Loucy (cell line): Measurements from ENCODE around the gene TAOK2.
"Not testable (repeated sequence)": the region's sequence is repeated elsewhere in the genome, so short reads cannot be mapped to it uniquely, and the experiment has no call there.

Experiments used
- H2AFZ ChIP-seq: fragments of 200-600 bp; sonication (generic); 2 replicates; pipeline ENCODE4 v1.6.0; 2016; ENCODE audit warnings: antibody characterized with exemption, mild to moderate bottlenecking, low read length, moderate library complexity
- H3F3A ChIP-seq: fragments of 200-600 bp; 2 replicates; pipeline ENCODE4 v1.6.0; 2016; ENCODE audit warnings: antibody characterized with exemption, low read depth, mild to moderate bottlenecking
- H3K27me3 ChIP-seq: fragments of 200-600 bp; sonication (generic); 2 replicates; pipeline ENCODE4 v1.6.1; 2014; ENCODE audit warnings: low read length, mild to moderate bottlenecking; ENCODE audit not compliant: insufficient read depth, poor library complexity, severe bottlenecking
- H3K36me3 ChIP-seq: fragments of 200-600 bp; sonication (generic); 2 replicates; pipeline ENCODE4 v1.6.1; 2016; ENCODE audit warnings: low read length; ENCODE audit not compliant: insufficient read depth
- H3K4me1 ChIP-seq: fragments of 200-600 bp; sonication (generic); 2 replicates; pipeline ENCODE4 v1.5.1; 2014; ENCODE audit warnings: low read length, mild to moderate bottlenecking; ENCODE audit not compliant: insufficient read depth, poor library complexity, severe bottlenecking
- H3K4me2 ChIP-seq: fragments of 200-600 bp; sonication (generic); 2 replicates; pipeline ENCODE4 v1.6.0; 2014; ENCODE audit warnings: antibody characterized with exemption, low read length, low read depth, mild to moderate bottlenecking; ENCODE audit not compliant: poor library complexity, severe bottlenecking
- H3K4me3 ChIP-seq: fragments of 200-600 bp; sonication (generic); 2 replicates; pipeline ENCODE4 v1.5.1; 2014; ENCODE audit warnings: low read length, mild to moderate bottlenecking, mixed read lengths; ENCODE audit not compliant: poor library complexity, severe bottlenecking
- H3K79me2 ChIP-seq: fragments of 200-600 bp; sonication (generic); 2 replicates; pipeline ENCODE4 v1.6.1; 2014; ENCODE audit warnings: low read length; ENCODE audit not compliant: insufficient read depth
- H3K9ac ChIP-seq: fragments of 200-600 bp; sonication (generic); 2 replicates; pipeline ENCODE4 v1.6.0; 2014; ENCODE audit warnings: mild to moderate bottlenecking, low read depth, low read length, moderate library complexity; ENCODE audit not compliant: poor library complexity, severe bottlenecking
- H3K9me2 ChIP-seq: fragments of 200-600 bp; sonication (generic); replicated peaks from 2 replicates; pipeline ENCODE4 v1.6.1; 2016; ENCODE audit warnings: low read depth, low read length, mixed read lengths
- H3K9me3 ChIP-seq: fragments of 200-600 bp; sonication (generic); 2 replicates; pipeline ENCODE4 v1.6.1; 2014; ENCODE audit warnings: mild to moderate bottlenecking, antibody characterized with exemption, low read length, low read depth; ENCODE audit not compliant: insufficient read depth
- H4K20me1 ChIP-seq: fragments of 200-600 bp; sonication (generic); 2 replicates; pipeline ENCODE4 v1.6.0; 2014; ENCODE audit warnings: antibody characterized with exemption, low read length, mild to moderate bottlenecking; ENCODE audit not compliant: insufficient read depth, poor library complexity, severe bottlenecking
- CTCF ChIP-seq: fragments of 200-600 bp; sonication (generic); conservative IDR thresholded peaks from 2 replicates; pipeline ENCODE4 v1.5.1; 2014; ENCODE audit warnings: mild to moderate bottlenecking, antibody characterized with exemption, low read length
- EZH2phosphoT487 ChIP-seq: fragments of 200-600 bp; IDR thresholded peaks from 2 replicates; pipeline ENCODE4 v1.6.1; 2018; ENCODE audit warnings: antibody characterized with exemption, mild to moderate bottlenecking, moderate library complexity, borderline replicate concordance

The TAOK2 gene

DNA sequence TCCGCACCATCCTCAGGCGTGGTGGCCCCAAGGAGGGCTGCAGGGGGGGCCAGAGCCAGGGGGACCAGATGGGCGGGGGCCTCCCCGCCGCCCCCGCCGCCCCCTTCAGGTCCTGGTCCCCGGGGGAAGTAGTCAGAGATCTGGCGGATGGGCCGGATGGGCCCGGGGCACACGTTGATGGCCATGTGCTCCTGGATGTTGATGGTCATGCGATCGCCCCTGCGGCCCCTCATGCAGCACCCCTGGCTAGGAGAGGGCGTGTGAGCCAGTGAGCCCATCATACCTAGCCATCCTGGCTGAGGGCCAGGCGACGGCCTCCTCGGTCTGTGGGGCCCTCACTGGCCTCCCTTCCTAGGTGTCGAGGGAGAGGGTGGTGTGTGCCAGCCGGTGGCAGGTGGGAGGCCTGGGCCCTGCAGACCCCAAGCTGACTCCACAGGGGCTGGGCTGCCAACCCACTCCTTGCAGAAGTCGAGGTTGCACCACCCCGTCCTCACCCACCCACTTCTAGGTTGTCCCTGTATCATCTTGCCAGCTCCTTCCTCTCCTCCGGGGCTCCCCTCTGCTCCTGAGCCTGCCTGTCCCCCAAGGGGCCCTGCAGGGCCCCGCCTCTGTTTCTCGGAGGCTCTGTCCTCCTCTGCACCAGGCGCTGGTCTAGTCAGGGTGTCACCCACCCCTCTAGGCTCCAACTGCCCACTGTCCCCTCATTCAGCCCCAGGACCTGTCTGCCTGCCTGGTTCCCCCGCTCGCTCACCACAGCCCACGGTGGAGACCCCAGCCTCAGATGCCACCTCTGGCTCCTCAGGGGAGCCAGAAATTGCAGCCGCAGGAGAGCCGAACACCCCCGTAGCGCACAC, 36.5 kb downstream of the TAOK2 start:
- Histone ChIP-seq H3K79me2 (no peaks in the 10 kb centered on the region), H3F3A (no peaks in the 10 kb centered on the region), H2AFZ (peak overlapping the region; percentile 55; the same call in 1 of the 2 replicates), H3K4me1 (no peaks in the 10 kb centered on the region), H3K9ac (no peak overlapping the region), H4K20me1 (no peaks in the 10 kb centered on the region), H3K4me2 (peak overlapping the region; percentile 71), H3K27me3 (no peaks in the 10 kb centered on the region), H3K36me3 (no peaks in the 10 kb centered on the region), H3K9me3 (no peaks in the 10 kb centered on the region), H3K9me2 (no peaks in the 10 kb centered on the region), H3K4me3 (peak overlapping the region; percentile 69)
- TF ChIP-seq EZH2phosphoT487 (no peak), CTCF (no peak)

DNA sequence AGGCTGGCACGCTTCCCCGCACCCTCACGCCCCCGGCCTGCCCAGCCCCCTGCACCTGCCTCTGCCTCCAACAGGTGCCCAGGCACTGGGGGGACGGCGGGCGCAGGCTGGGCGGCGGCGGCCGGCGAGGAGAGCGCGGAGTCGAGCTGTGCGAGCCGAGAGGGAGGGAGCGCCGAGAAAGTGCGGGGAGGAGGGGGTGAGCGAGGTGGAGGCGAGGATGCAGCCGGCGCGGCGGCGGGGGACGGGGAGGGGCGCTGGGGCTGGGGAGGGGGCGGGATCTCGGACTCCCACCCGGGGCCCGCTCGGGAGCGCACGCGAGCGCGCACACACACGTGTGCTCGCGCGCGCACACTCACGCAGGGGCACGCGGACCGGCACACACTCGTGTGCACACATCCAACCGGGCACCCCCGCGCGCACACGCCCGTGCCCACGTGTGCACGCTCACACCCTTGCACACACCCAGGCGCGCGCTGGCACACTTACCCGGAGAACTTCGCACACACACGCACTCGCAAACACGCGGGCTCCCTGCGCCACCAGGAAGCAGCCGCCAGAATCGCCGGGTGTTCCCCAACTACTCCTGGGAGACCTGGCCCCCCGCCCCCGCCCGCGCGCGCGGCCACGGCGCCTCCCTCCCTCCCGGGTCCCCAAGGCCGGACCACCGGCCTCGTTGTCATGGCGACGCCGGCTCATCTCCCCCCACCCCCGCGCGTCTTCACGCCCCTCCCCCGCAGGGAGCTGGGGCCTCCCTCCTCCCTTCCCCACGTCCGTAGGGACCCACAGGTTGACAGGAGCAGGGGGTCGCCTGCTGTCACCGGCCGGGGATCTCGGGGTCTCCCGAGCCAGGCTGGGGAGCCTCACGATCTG, 37.4 kb downstream of the TAOK2 start, which contains the start of gene DOC2A:
Gene DOC2A, minus strand, starts transcription at position 184 of the 870 bp plus-strand sequence. CDS start 805 bp downstream, outside the sequence.
- no peaks in the 10 kb centered on the region for H3K27me3 ChIP-seq
- H3K9me2 ChIP-seq: no peaks in the 10 kb centered on the region
- no peaks in the 10 kb centered on the region for H4K20me1 ChIP-seq
- no peaks in the 10 kb centered on the region for H3K36me3 ChIP-seq
- H3F3A ChIP-seq: no peaks in the 10 kb centered on the region
- TF ChIP-seq CTCF (no peak), EZH2phosphoT487 (no peak)
- H3K4me3 ChIP-seq: peak within 1 kb of the TSS; percentile 69
- peak within 1 kb of the TSS; percentile 71 for H3K4me2 ChIP-seq
- no peaks in the 10 kb centered on the region for H3K9me3 ChIP-seq
- H3K79me2 ChIP-seq: no peaks in the 10 kb centered on the region
- no peaks in the 10 kb centered on the region for H3K4me1 ChIP-seq
- no peak within 1 kb of the TSS for H3K9ac ChIP-seq
- peak within 1 kb of the TSS; percentile 83; the same call in 1 of the 2 replicates for H2AFZ ChIP-seq

DNA sequence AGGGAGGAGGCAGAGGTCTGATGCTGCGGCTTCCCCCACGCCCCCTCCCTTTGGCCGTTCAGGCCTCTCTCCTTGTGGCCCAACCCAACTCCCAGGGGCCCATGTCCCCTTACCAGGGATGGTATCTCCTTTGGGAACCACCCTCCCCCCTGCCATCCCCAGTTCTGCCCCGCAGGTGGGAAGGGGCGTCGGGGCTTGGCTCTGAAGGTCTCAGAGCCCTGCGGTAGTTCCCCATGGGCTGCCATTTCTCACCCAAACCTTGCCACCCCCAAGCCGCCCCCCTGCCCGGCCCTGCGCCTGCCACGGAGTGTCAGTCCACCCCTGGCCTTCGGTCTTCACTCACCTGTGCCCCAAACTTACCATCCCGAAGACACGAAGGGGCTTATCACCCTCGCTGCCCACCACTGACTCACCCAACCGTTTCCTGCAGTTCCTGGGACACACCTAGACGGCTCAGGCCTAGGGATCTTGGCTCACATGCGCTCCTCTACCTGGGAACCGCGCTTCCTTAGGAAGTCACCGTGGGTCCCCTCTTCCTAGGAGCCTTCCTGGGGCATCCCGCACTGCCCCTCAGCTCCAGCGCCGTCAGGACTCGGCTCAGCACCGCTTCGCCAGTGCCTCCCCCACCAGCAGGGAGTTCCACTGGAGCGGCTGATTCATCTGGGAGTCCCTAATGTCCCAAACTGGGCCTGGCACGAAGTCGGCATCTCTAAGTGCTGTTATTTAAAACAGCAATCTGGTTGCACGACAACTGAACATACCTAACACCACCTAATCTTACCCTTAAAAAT, 38.2 kb downstream of the TAOK2 start:
- Histone ChIP-seq H3K9me2 (no peaks in the 10 kb centered on the region), H3F3A (no peaks in the 10 kb centered on the region), H3K9ac (no peak overlapping the region), H3K27me3 (no peaks in the 10 kb centered on the region), H2AFZ (no peak overlapping the region), H3K4me1 (no peaks in the 10 kb centered on the region), H3K4me3 (no peak overlapping the region), H4K20me1 (no peaks in the 10 kb centered on the region), H3K79me2 (no peaks in the 10 kb centered on the region), H3K4me2 (peak overlapping the region; percentile 71), H3K9me3 (no peaks in the 10 kb centered on the region), H3K36me3 (no peaks in the 10 kb centered on the region)
- TF ChIP-seq CTCF (no peak), EZH2phosphoT487 (no peak)

GRCh38 chr16:30012598-30012997, 38.9 kb downstream of the TAOK2 start:
- H3K9me3 ChIP-seq, H4K20me1 ChIP-seq, H3K4me1 ChIP-seq, H3K9ac ChIP-seq, H3F3A ChIP-seq, H2AFZ ChIP-seq, H3K79me2 ChIP-seq, H3K4me2 ChIP-seq, H3K9me2 ChIP-seq, H3K27me3 ChIP-seq, H3K4me3 ChIP-seq, H3K36me3 ChIP-seq: not testable (repeated sequence)
